ENCODE results near the gene PSG7.

DNA sequence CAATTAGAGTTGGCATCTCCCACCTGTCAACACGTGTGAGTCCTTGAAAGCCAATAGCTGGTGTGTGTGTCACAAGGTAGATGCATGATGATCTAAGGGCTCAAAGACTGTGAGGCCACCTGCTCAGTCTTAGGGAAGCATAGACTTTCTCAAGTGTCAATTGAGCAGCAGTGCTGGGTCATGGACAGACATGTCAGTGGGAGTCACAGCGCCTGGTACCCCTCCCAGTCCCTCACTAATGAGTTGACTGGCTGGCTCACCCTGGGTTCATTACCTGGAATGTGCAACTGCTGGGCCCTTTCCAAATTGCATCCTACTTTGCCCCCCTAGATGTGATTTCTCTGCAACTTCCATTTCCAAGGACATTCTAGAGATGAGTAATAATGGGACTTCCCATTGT lies 10.2 kb downstream of the PSG7 start:
- TF ChIP-seq POLR2A (IDR thresholded peaks at IDR 0.05; ENCODE audit: low read depth, low read length): no peak
- no peak for TF ChIP-seq POLR2AphosphoS5 (IDR thresholded peaks at IDR 0.05; ENCODE audit: low read depth, low read length)

Data from GM12892 (cell line).